ENCODE data around the gene NRN1.
"Not testable (repeated sequence)": the region's sequence is repeated elsewhere in the genome, so short reads cannot be mapped to it uniquely, and the experiment has no call there.

NRN1 gene

DNA sequence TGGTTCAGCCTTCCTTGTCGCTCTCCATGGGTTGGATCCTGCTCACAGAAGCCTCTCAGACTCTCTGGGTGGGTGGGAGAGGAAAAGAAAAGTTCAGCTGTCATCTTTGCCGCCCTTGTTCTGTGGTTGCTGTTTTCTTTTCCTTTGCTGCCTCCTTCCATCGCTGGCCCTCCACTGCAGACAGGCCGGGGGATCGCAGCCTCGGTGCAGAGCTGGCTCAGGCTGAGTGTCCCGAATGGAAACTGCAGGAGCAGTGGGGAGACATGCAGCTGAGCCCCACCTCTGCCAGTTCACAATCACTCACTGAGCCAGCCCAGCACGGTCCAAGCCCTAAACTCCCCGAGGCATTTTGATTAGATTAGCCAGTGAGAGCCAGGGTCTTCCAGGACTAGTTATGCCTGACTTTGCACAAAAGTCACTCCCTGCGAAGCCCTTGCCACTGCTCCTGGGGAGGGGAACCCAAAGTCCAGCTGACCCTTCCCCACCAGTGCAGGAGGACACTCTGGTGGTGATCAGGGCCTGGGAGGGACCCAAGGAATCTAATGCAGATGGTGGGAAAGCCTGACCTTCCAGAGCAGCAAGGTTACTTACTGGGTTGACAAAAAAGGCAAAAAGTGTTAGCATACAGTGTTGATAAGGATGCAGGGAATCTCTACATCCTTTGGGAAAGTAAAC is 14.0 kb downstream of the NRN1 start:
- Histone ChIP-seq H3K36me3 (ENCODE audit: control insufficient read depth, low read depth, low read length) (no peaks in the 10 kb centered on the region), H3K4me1 (ENCODE audit: control insufficient read depth, low read depth, low read length) (peaks cover 33% of the 10 kb centered on the region), H3K4me3 (ENCODE audit: low read length) (peak overlapping the region; percentile 15), H3K9ac (ENCODE audit: low read length) (no peak overlapping the region), H3K27me3 (ENCODE audit: control insufficient read depth, insufficient read depth, low read length) (peaks cover 82% of the 10 kb centered on the region), H3K27ac (ENCODE audit: low read length) (no peak overlapping the region), H3K9me3 (ENCODE audit: control insufficient read depth, low read depth, low read length) (no peaks in the 10 kb centered on the region)

DNA sequence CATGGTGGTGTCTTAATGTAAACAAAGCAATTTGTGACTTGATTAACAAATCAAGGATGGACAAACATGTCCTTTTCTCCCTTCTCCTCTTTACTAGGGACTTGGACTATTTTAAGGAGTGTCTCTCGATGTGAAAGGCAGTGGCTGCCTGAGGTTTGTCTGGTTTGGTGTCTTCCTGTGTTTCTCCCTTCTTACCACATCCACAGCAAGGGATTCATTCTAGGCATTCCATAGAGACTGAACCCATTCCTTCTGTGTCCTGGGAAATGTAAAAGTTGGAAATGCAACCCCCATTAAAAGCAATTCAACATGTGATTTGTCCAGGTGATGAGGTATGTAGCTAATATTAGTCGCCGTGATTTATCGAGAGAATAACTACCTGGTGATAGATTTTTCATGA is 15.9 kb downstream of the NRN1 start:
- no peaks in the 10 kb centered on the region for H3K36me3 ChIP-seq (ENCODE audit: control insufficient read depth, low read depth, low read length)
- H3K9me3 ChIP-seq (ENCODE audit: control insufficient read depth, low read depth, low read length): no peaks in the 10 kb centered on the region
- H3K4me1 ChIP-seq (ENCODE audit: control insufficient read depth, low read depth, low read length): peaks cover 20% of the 10 kb centered on the region
- no peak overlapping the region for H3K27ac ChIP-seq (ENCODE audit: low read length)
- H3K27me3 ChIP-seq (ENCODE audit: control insufficient read depth, insufficient read depth, low read length): peaks cover 63% of the 10 kb centered on the region
- H3K9ac ChIP-seq (ENCODE audit: low read length): no peak overlapping the region
- H3K4me3 ChIP-seq (ENCODE audit: low read length): no peak overlapping the region

DNA sequence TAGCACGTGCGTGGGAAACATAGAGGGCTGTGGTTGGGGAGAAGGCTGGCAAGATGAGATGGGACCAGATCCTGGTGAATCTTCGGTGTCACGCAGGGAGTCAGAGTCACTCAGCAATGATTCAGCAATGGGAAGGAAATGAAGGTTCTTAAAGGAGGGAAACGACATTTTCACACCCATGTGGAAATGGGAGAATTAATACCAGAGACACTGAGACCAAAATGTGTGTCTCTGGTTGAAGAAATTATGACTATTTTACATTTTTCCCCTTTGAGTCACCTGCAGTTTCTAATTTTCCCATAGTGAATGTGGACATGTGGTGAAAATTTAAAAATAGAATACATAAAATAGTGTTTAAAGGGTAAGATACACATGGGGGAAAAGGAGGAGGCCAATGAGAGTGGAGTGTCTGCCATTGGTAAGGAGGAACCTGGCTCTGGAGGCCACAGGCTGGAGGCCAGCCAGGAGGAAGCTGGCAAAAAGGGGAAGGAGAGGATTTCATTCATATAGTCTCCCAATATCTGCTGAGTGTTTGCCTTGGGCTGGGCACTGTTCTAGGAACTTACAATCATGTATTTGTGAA is 17.5 kb downstream of the NRN1 start:
- Histone ChIP-seq H3K9me3 (ENCODE audit: control insufficient read depth, low read depth, low read length) (no peaks in the 10 kb centered on the region), H3K9ac (ENCODE audit: low read length) (no peak overlapping the region), H3K27ac (ENCODE audit: low read length) (no peak overlapping the region), H3K27me3 (ENCODE audit: control insufficient read depth, insufficient read depth, low read length) (peaks cover 47% of the 10 kb centered on the region), H3K4me3 (ENCODE audit: low read length) (no peak overlapping the region), H3K4me1 (ENCODE audit: control insufficient read depth, low read depth, low read length) (peaks cover 13% of the 10 kb centered on the region), H3K36me3 (ENCODE audit: control insufficient read depth, low read depth, low read length) (no peaks in the 10 kb centered on the region)

DNA sequence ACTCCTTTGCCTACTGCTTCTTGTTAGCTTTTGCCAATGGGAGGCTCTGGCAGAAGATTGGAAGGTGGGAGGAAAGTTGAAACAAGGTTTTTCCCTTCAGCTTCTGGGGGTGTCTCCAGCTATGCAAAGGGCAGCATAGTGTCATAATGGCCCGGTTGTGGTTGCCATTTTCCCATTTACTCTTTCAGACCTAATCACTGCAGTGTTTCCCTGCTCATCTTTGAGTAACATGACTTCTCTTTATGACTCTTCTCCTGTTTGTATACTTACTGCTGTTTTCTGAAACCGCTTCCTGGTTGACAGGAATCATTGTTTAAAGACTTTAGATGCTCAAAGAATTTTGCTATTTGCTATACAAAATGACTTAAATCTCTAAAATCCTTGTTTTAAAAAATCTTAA is 19.9 kb downstream of the NRN1 start:
- Histone ChIP-seq H3K9me3 (ENCODE audit: control insufficient read depth, low read depth, low read length) (no peaks in the 10 kb centered on the region), H3K4me1 (ENCODE audit: control insufficient read depth, low read depth, low read length) (no peaks in the 10 kb centered on the region), H3K27ac (ENCODE audit: low read length) (no peak overlapping the region), H3K27me3 (ENCODE audit: control insufficient read depth, insufficient read depth, low read length) (peaks cover 24% of the 10 kb centered on the region), H3K9ac (ENCODE audit: low read length) (no peak overlapping the region), H3K4me3 (ENCODE audit: low read length) (no peak overlapping the region), H3K36me3 (ENCODE audit: control insufficient read depth, low read depth, low read length) (no peaks in the 10 kb centered on the region)

DNA sequence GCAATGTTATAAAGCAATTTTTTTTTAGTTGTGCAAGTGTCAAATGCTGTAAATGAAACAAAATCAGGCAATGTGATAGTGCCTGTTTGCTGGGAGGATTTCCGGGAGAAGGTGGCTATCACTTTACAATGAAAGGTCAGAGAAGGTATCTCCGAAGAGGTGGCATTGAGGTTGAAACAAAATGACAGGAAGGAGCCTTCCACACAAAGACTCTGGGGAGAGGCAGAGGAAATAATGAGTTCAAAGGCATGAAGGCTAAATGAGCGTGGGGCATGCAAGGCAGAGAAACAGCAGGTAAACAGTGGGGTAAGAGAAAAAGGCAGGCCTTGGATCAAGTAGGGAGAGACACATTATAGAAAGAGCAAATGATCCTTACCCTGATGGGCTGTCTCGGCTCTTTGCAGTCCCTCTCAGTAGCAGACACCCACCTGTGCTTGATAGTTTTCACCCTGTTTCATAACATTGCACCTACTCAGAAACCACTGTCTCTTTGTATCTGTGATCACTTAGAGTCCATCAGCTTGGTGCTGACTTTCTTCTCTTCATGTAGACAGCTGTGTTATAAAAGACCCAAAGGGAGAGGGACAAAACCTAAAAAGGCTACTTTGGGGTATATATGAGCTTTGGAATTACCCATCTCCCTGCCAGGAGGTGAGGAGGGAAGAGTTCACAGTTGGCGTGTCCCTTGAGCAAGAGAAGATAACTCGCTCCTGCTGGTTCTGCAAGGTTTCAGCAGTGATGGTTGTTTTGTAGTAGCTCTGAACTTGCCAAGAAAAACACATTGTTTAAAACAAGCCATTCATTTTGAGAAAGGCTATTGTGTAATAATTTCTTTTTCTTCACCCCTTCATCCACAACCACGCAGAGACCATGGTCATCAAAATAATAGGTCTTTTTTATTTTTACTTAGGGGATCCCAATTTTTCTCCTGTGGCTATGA is 22.3 kb downstream of the NRN1 start:
- Histone ChIP-seq H3K36me3 (ENCODE audit: control insufficient read depth, low read depth, low read length) (no peaks in the 10 kb centered on the region), H3K27me3 (ENCODE audit: control insufficient read depth, insufficient read depth, low read length) (peaks cover 7% of the 10 kb centered on the region), H3K4me3 (ENCODE audit: low read length) (no peak overlapping the region), H3K9ac (ENCODE audit: low read length) (no peak overlapping the region), H3K4me1 (ENCODE audit: control insufficient read depth, low read depth, low read length) (no peaks in the 10 kb centered on the region), H3K9me3 (ENCODE audit: control insufficient read depth, low read depth, low read length) (no peaks in the 10 kb centered on the region), H3K27ac (ENCODE audit: low read length) (no peak overlapping the region)

DNA sequence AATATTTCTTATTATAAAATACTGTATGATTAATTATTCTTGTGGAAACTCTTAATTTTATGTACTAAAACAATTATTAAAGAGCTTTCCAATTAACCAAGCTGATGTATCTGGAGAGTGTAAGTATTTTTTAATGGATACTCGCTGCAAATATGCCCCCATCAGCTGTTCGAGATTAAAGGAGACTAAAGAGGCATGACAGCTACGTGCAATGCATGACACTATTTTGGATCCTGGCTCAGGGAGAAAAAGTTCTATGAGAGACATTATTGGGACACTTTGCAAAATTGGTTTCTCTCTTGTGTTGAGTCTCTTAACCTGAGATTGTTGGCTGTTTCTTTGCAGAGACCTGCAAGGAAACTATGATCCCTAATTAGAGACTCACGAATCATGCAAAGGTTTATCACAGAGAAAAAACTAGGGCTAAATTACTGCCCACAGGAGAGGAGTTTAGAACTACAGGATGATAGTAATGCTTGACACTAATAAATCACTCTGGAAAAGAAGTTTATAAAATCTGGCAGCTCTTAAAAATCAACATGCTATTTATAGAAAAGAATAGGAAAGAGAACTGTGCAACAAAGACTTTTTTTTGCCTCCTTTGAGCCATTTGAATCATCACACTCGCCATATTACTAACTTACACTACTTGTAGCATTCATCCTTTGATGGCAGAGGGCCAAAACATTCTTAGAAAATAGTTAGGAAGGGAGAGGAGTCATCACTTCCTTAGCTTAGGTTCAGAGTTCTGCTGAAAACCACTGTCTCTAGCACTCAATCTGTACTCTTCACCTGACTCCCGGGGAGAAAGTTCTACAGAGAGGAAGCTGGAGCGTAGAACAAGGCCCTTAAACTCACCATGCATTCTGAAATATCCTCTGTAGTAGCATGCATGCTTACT is 25.3 kb downstream of the NRN1 start:
- no peak overlapping the region for H3K9ac ChIP-seq (ENCODE audit: low read length)
- no peak overlapping the region for H3K27ac ChIP-seq (ENCODE audit: low read length)
- no peaks in the 10 kb centered on the region for H3K27me3 ChIP-seq (ENCODE audit: control insufficient read depth, insufficient read depth, low read length)
- H3K9me3 ChIP-seq (ENCODE audit: control insufficient read depth, low read depth, low read length): no peaks in the 10 kb centered on the region
- H3K4me3 ChIP-seq (ENCODE audit: low read length): no peak overlapping the region
- H3K4me1 ChIP-seq (ENCODE audit: control insufficient read depth, low read depth, low read length): no peaks in the 10 kb centered on the region
- H3K36me3 ChIP-seq (ENCODE audit: control insufficient read depth, low read depth, low read length): no peaks in the 10 kb centered on the region

DNA sequence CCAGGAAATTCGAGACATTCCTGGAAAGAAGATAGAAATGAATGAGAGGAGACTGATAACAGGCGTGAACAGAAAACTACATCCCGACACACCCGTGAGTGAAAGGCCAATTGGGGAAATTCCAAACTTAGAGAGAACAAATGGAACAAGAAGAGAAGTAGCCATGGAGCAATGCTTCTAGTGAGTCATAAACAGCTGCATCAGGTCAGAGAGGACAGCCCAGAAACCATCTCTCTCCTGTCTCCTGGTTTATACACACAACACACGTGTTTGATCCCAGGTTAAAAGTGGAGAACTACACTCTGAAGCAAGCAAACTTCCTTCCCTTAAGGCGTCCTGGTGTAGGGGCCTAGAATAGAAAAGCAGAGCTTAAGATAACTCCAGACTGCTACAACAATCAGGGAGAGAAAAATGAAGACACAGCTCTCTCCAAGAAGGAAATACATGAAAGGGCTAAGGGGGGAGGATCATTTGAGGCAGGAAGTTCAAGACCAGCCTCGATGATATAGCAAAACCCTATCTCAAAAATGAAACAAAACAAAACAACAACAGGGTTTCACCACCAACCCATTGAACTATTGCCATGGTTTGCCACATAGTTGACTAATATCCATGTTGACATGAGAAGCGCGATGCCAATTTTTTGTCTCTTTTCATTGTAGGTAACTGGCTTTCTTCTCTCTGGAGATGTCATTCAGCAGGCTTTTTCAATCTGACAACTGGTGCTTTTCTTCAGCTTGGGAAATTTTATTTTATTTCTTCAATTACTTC is 26.9 kb downstream of the NRN1 start:
- H3K4me3 ChIP-seq (ENCODE audit: low read length): no peak overlapping the region
- no peaks in the 10 kb centered on the region for H3K9me3 ChIP-seq (ENCODE audit: control insufficient read depth, low read depth, low read length)
- H3K9ac ChIP-seq (ENCODE audit: low read length): no peak overlapping the region
- no peaks in the 10 kb centered on the region for H3K36me3 ChIP-seq (ENCODE audit: control insufficient read depth, low read depth, low read length)
- H3K27me3 ChIP-seq (ENCODE audit: control insufficient read depth, insufficient read depth, low read length): no peaks in the 10 kb centered on the region
- no peaks in the 10 kb centered on the region for H3K4me1 ChIP-seq (ENCODE audit: control insufficient read depth, low read depth, low read length)
- no peak overlapping the region for H3K27ac ChIP-seq (ENCODE audit: low read length)

DNA sequence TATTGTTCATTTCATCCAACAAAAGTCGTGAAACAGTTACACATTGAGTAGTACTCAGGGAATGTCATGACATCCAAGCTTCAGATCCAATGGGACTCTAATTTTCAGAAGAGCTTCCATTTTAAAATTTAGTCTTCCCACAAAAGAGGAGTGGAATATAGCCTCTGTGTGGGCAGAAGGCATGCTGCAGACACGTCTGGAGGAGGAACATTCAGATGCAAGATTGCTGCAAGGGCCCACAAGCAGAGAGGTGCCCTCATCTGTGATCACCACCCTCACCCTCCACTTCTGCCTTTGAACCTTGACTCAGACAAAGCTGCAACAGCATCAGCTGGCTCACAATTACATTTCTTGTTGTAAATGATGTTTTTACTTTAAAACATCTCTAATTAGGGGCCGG is 29.9 kb downstream of the NRN1 start:
- Histone ChIP-seq H3K4me1 (ENCODE audit: control insufficient read depth, low read depth, low read length) (no peaks in the 10 kb centered on the region), H3K27me3 (ENCODE audit: control insufficient read depth, insufficient read depth, low read length) (no peaks in the 10 kb centered on the region), H3K27ac (ENCODE audit: low read length) (no peak overlapping the region), H3K9ac (ENCODE audit: low read length) (no peak overlapping the region), H3K4me3 (ENCODE audit: low read length) (no peak overlapping the region), H3K9me3 (ENCODE audit: control insufficient read depth, low read depth, low read length) (no peaks in the 10 kb centered on the region), H3K36me3 (ENCODE audit: control insufficient read depth, low read depth, low read length) (no peaks in the 10 kb centered on the region)

DNA sequence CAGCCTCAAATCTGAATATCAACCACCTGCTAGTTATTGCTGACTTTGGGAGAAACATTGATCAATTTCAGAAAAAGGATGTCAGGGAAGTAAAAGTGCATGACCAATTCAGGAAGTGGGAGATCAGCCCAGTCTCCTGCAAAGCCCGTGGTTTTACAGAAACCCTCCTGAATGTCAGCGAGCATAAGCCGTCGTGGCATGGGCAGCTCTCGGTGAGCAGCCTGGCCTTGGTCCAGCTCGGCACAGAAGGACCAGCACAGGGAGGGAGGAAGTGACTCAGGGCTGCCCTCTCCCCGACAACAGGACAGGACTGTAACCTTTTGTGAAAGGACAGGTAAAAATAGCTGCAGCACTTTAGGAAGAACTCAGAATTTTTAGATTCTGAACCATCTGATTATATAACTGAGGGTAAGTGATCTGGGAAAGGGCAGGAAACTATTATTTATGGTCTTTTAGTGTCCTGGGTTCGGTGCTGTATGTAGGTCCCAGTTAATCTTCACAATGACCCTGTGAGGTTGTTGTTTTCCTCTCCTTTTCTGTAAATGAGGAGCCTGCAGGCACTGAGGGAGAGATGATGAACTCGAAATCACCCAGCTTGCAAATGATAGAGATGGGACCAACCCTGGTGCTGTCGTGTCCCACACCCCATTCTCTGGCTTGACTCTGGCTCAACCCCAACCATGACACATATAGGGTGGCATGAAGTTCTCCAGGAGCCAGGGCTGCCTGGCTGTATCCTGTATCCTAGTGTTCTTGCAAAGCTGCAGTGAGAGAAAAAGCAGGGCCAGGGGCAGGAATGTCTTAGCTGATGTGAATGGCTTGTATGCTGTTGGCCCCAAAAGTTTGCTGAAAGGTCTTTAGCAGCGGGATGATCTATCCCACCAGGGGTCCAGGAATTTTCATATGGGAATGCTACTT is 37.6 kb downstream of the NRN1 start:
- Histone ChIP-seq H3K9me3 (ENCODE audit: control insufficient read depth, low read depth, low read length) (no peaks in the 10 kb centered on the region), H3K4me1 (ENCODE audit: control insufficient read depth, low read depth, low read length) (peaks cover 4% of the 10 kb centered on the region), H3K27ac (ENCODE audit: low read length) (no peak overlapping the region), H3K27me3 (ENCODE audit: control insufficient read depth, insufficient read depth, low read length) (no peaks in the 10 kb centered on the region), H3K4me3 (ENCODE audit: low read length) (no peak overlapping the region), H3K36me3 (ENCODE audit: control insufficient read depth, low read depth, low read length) (no peaks in the 10 kb centered on the region), H3K9ac (ENCODE audit: low read length) (no peak overlapping the region)

DNA sequence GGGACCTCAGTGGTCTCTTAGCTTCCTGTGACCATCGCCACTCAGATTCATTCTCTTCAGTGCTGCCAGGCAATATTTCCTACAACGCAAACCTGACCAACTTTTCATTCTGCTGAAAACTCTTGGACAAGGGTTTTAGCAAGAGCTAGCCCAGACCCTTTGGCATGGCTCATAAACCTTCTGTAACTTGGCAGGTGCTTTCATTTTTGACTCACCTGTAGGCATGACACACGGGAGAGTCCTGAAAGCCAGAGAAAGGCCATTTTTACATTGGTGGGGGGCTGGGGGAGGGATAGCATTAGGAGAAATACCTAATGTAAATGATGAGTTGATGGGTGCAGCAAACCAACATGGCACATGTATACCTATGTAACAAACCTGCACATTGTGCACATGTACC is 38.7 kb downstream of the NRN1 start:
- not testable (repeated sequence) for H3K27ac ChIP-seq (ENCODE audit: low read length); H3K9me3 ChIP-seq (ENCODE audit: control insufficient read depth, low read depth, low read length); H3K4me3 ChIP-seq (ENCODE audit: low read length); H3K9ac ChIP-seq (ENCODE audit: low read length); H3K4me1 ChIP-seq (ENCODE audit: control insufficient read depth, low read depth, low read length); H3K36me3 ChIP-seq (ENCODE audit: control insufficient read depth, low read depth, low read length); H3K27me3 ChIP-seq (ENCODE audit: control insufficient read depth, insufficient read depth, low read length)

All from iPS-18a (cell line).